Tibial artery (tissue), 4 donors: Measurements from ENCODE around the gene ARFGAP1.
A peak's percentile ranks its signal among the peaks of the same experiment; 100 is the strongest.
"Not testable (repeated sequence)": the region's sequence is repeated elsewhere in the genome, so short reads cannot be mapped to it uniquely, and the experiment has no call there.

Experiments used
- DNase-seq, 2 donors: peaks; one replicate each; pipeline ENCODE4 v3.0.0-alpha.2; 2019
- H3K27ac ChIP-seq, 2 donors: fragments of 200-600 bp; sonication (generic) in 1 of 2; 1 replicate in 1 of 2; 2 replicates in 1 of 2; pipeline ENCODE4 v1.5.1; 2018 to 2019; ENCODE audit warnings: mild to moderate bottlenecking in 1 of 2
- H3K27me3 ChIP-seq, 2 donors: fragments of 200-600 bp; sonication (generic) in 1 of 2; one replicate each; pipeline versions ENCODE4 v1.5.1 to v1.6.0; 2016 to 2019
- H3K36me3 ChIP-seq, 3 donors: fragments of 200-600 bp; sonication (generic) in 2 of 3; one replicate each; pipeline ENCODE4 v1.5.1; 2016 to 2019; ENCODE audit warnings: mild to moderate bottlenecking in 2 of 3
- H3K4me1 ChIP-seq, 4 donors: fragments of 200-600 bp; sonication (generic) in 2 of 4; 1 replicate in 3 of 4; 2 replicates in 1 of 4; pipeline ENCODE4 v1.5.1; 2016 to 2019
- H3K4me3 ChIP-seq, 2 donors: fragments of 200-600 bp; sonication (generic) in 1 of 2; 1 replicate in 1 of 2; 2 replicates in 1 of 2; pipeline ENCODE4 v1.5.1; 2018 to 2019; ENCODE audit warnings: mild to moderate bottlenecking in 2 of 2
- H3K9me3 ChIP-seq, 3 donors: fragments of 200-600 bp; sonication (generic) in 1 of 3; one replicate each; pipeline ENCODE4 v1.5.1; 2016 to 2019
- CTCF ChIP-seq, 2 experiments: fragments of 200-600 bp in 1 of 2; fragments of 450-650 bp in 1 of 2; IDR thresholded peaks; one replicate each; pipeline ENCODE4 v1.5.1; 2017 to 2019; ENCODE audit warnings: antibody characterized with exemption in 2 of 2, mild to moderate bottlenecking in 1 of 2, moderate library complexity in 1 of 2
- intact Hi-C: fragments of 100-400 bp; cut with DNase I; formaldehyde crosslinking; loops from one replicate; pipeline ENCODE4 v1.15.0; 2023; ENCODE audit warnings: low total_unique reads

The ARFGAP1 gene

GRCh38 chr20:63249891-63250290 is 22.7 kb upstream of the ARFGAP1 start:
- intact Hi-C loops = no loop called here
- TF ChIP-seq CTCF (IDR thresholded peaks at IDR 0.05) = no peak
- peaks cover 0 to 96% of the 10 kb centered on the region in 2 donors for H3K27me3 ChIP-seq
- H3K4me3 ChIP-seq = no peak overlapping the region
- peaks cover 0 to 22% (median 16%) of the 10 kb centered on the region in 4 donors for H3K4me1 ChIP-seq
- no peaks in the 10 kb centered on the region for H3K36me3 ChIP-seq
- no peak for DNase-seq
- H3K27ac ChIP-seq = no peak overlapping the region
- H3K9me3 ChIP-seq = no peaks in the 10 kb centered on the region

GRCh38 chr20:63251350-63251749 is 21.3 kb upstream of the ARFGAP1 start:
- H3K27me3 ChIP-seq = peaks cover 0 to 97% of the 10 kb centered on the region in 2 donors
- H3K9me3 ChIP-seq, H3K27ac ChIP-seq, H3K36me3 ChIP-seq, intact Hi-C loops, H3K4me3 ChIP-seq, DNase-seq: not testable (repeated sequence)
- peaks cover 0 to 25% (median 16%) of the 10 kb centered on the region in 4 donors for H3K4me1 ChIP-seq

- H3K9me3 ChIP-seq = no peaks in the 10 kb centered on the region
- H3K27ac ChIP-seq = no peak overlapping the region
- intact Hi-C loops = no loop called here
- no peaks in the 10 kb centered on the region for H3K36me3 ChIP-seq
- H3K4me1 ChIP-seq = peaks cover 0 to 22% (median 16%) of the 10 kb centered on the region in 4 donors
- H3K27me3 ChIP-seq = peaks cover 0 to 96% of the 10 kb centered on the region in 2 donors
- no peak for TF ChIP-seq CTCF (IDR thresholded peaks at IDR 0.05)
- no peak for DNase-seq
- no peak overlapping the region for H3K4me3 ChIP-seq
These were observed 20.3 kb upstream of the ARFGAP1 start for GRCh38 chr20:63252284-63252711.

GRCh38 chr20:63253065-63253437 is 19.6 kb upstream of the ARFGAP1 start:
- H3K9me3 ChIP-seq = no peaks in the 10 kb centered on the region
- DNase-seq = no peak
- no peaks in the 10 kb centered on the region for H3K36me3 ChIP-seq
- no peak for TF ChIP-seq CTCF (IDR thresholded peaks at IDR 0.05)
- peak overlapping the region in 1 of 2 donors; percentile 35 for H3K4me3 ChIP-seq
- H3K4me1 ChIP-seq = peaks cover 0 to 22% (median 16%) of the 10 kb centered on the region in 4 donors
- no peak overlapping the region for H3K27ac ChIP-seq
- intact Hi-C loops = no loop called here
- peaks cover 0 to 92% of the 10 kb centered on the region in 2 donors for H3K27me3 ChIP-seq

- Histone ChIP-seq H3K27me3 (peaks cover 0 to 92% of the 10 kb centered on the region in 2 donors), H3K4me3 (peak overlapping the region; percentile 16 to 35), H3K4me1 (peaks cover 0 to 22% (median 16%) of the 10 kb centered on the region in 4 donors), H3K9me3 (no peaks in the 10 kb centered on the region), H3K36me3 (no peaks in the 10 kb centered on the region), H3K27ac (no peak overlapping the region)
- intact Hi-C loops = no loop called here
- TF ChIP-seq CTCF (IDR thresholded peaks at IDR 0.05) = no peak
- DNase-seq = no peak
These were observed 19.0 kb upstream of the ARFGAP1 start for GRCh38 chr20:63253438-63254231.

GRCh38 chr20:63254232-63254605 is 18.4 kb upstream of the ARFGAP1 start, which contains the start of gene NKAIN4:
TSS of gene NKAIN4 (minus strand) at chr20:63254463. CDS start at chr20:63254450, 13 bp downstream.
- Histone ChIP-seq H3K27ac (no peak within 1 kb of the TSS), H3K36me3 (no peaks in the 10 kb centered on the region), H3K4me1 (peaks cover 0 to 22% (median 16%) of the 10 kb centered on the region in 4 donors), H3K27me3 (peaks cover 0 to 92% of the 10 kb centered on the region in 2 donors), H3K9me3 (no peaks in the 10 kb centered on the region), H3K4me3 (peak within 1 kb of the TSS; percentile 16 to 35)
- DNase-seq = no peak
- no peak for TF ChIP-seq CTCF (IDR thresholded peaks at IDR 0.05)
- intact Hi-C loops = no loop called here
